Measurements from ENCODE around the gene KDM7A. TPM values are rescaled to one million over a fixed set of nuclear protein-coding genes. Genes with fewer than 3 reads are reported as not detected.
"Not testable (repeated sequence)": the region's sequence is repeated elsewhere in the genome, so short reads cannot be mapped to it uniquely, and the experiment has no call there.

Gene KDM7A
- total and polyA plus RNA-seq, 10 of the 15 experiments (the other 5 are each of a cell fraction or from before 2014, with no cell fraction given): 0.07 to 0.96 (median 0.74) TPM

- DNase-seq (ENCODE audit: low read depth, low spot score); H3K36me3 ChIP-seq (ENCODE audit: control insufficient read depth in 2 of 2, insufficient read depth in 2 of 2, low read length in 1 of 2); H3K4me2 ChIP-seq (ENCODE audit: control insufficient read depth, insufficient read depth); H3K9me3 ChIP-seq (replicated peaks; ENCODE audit: control insufficient read depth, insufficient read depth, low read length); BruUV-seq (replicated peaks); H2AFZ ChIP-seq (ENCODE audit: control insufficient read depth, low read depth, low read length); FAIRE-seq; CTCF ChIA-PET; intact Hi-C loops (cut with micrococcal nuclease; ENCODE audit: unreplicated experiment); SMC1A ChIA-PET (ENCODE audit: uncharacterized antibody, unreplicated experiment); H3K4me1 ChIP-seq (ENCODE audit: control insufficient read depth, insufficient read depth, low read length); H3K4me3 ChIP-seq; in situ Hi-C loops (cut with MboI); H4K20me1 ChIP-seq (ENCODE audit: control insufficient read depth, insufficient read depth); H3K27ac ChIP-seq (ENCODE audit: control insufficient read depth, insufficient read depth); RAD21 ChIA-PET (ENCODE audit: unreplicated experiment); H3K27me3 ChIP-seq (replicated peaks in 1 of 2; ENCODE audit: control insufficient read depth in 2 of 2, insufficient read depth in 2 of 2, low read length in 1 of 2); H3K9ac ChIP-seq (ENCODE audit: control insufficient read depth, insufficient read depth, low read length); POLR2A ChIA-PET; H3K79me2 ChIP-seq (ENCODE audit: control insufficient read depth, insufficient read depth, low read length); ATAC-seq: not testable (repeated sequence)
- WGBS (ENCODE audit: insufficient coverage, insufficient replicate concordance, low lambda C conversion rate, missing lambda C conversion rate): 85% methylated on average over 7 of the region's 8 CpGs
These were observed 68.0 kb downstream of the KDM7A start for GRCh38 chr7:140108777-140109176.

DNA sequence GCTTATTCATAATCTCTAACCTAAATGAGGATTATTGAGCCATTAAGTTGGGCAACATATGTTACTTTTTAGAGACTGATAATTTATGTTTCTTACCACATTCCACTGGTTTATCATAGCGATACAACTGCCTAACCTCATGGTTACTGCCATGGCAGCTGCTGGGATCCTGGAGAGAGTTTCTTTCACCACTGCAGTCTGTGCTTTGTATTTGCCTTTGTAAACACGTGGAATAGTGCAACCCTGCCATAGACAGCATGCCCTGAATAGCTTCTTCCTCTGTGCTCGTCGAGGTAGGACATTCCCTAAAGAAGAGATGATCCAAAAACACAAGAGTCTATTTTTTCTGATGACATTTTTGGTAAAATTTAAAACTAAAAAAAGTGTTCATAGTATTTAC lies 80.3 kb downstream of the KDM7A start:
- Histone ChIP-seq H3K27ac (ENCODE audit: control insufficient read depth, insufficient read depth) (no peak overlapping the region), H3K36me3 (ENCODE audit: control insufficient read depth in 2 of 2, insufficient read depth in 2 of 2, low read length in 1 of 2) (no peaks in the 10 kb centered on the region), H2AFZ (ENCODE audit: control insufficient read depth, low read depth, low read length) (no peak overlapping the region), H3K4me3 (no peak overlapping the region), H3K9ac (ENCODE audit: control insufficient read depth, insufficient read depth, low read length) (no peak overlapping the region), H3K4me1 (ENCODE audit: control insufficient read depth, insufficient read depth, low read length) (no peaks in the 10 kb centered on the region), H3K27me3 (replicated peaks in 1 of 2; ENCODE audit: control insufficient read depth in 2 of 2, insufficient read depth in 2 of 2, low read length in 1 of 2) (no peaks in the 10 kb centered on the region), H3K4me2 (ENCODE audit: control insufficient read depth, insufficient read depth) (no peak overlapping the region), H3K9me3 (replicated peaks; ENCODE audit: control insufficient read depth, insufficient read depth, low read length) (no peaks in the 10 kb centered on the region), H4K20me1 (ENCODE audit: control insufficient read depth, insufficient read depth) (no peaks in the 10 kb centered on the region), H3K79me2 (ENCODE audit: control insufficient read depth, insufficient read depth, low read length) (no peaks in the 10 kb centered on the region)
- RAD21 ChIA-PET (ENCODE audit: unreplicated experiment): no interaction called here
- POLR2A ChIA-PET: no interaction called here
- 70% methylated on average over 4 of the region's 4 CpGs for WGBS (ENCODE audit: insufficient coverage, insufficient replicate concordance, low lambda C conversion rate, missing lambda C conversion rate)
- intact Hi-C loops (cut with micrococcal nuclease; ENCODE audit: unreplicated experiment) (no loop called here), in situ Hi-C loops (cut with MboI) (no loop called here)
- SMC1A ChIA-PET (ENCODE audit: uncharacterized antibody, unreplicated experiment): no interaction called here
- no TSS peak for BruUV-seq (replicated peaks)
- ATAC-seq (no peak), FAIRE-seq (no peak), DNase-seq (ENCODE audit: low read depth, low spot score) (no peak)
- no peak for TF ChIP-seq ASH2L (IDR thresholded peaks at IDR 0.05; ENCODE audit: borderline replicate concordance, low read depth)
- no peak for TF ChIP-seq CREM (IDR thresholded peaks at IDR 0.05; ENCODE audit: low read depth)
- TF ChIP-seq POLR2AphosphoS5 (IDR thresholded peaks at IDR 0.05; ENCODE audit: low read length): no peak
- no peak for TF ChIP-seq SREBF2 (IDR thresholded peaks at IDR 0.05; ENCODE audit: low read length)
- TF ChIP-seq DPF2 (IDR thresholded peaks at IDR 0.05): no peak
- no peak for TF ChIP-seq RAD21 (IDR thresholded peaks at IDR 0.05; ENCODE audit: insufficient read depth, low read depth, low read length)
- no peak for TF ChIP-seq CHD4 (IDR thresholded peaks at IDR 0.05)
- no peak for TF ChIP-seq TCF3 (IDR thresholded peaks at IDR 0.05; ENCODE audit: borderline replicate concordance, insufficient read depth, low read depth, low read length)
- no peak for TF ChIP-seq GABPA (IDR thresholded peaks at IDR 0.05; ENCODE audit: low read depth)
- no peak for TF ChIP-seq TAF1 (IDR thresholded peaks at IDR 0.05; ENCODE audit: borderline replicate concordance, low read depth, low read length)
- TF ChIP-seq NFYB (IDR thresholded peaks at IDR 0.05; ENCODE audit: insufficient read depth, low read depth, low read length): no peak
- TF ChIP-seq ESRRA (IDR thresholded peaks at IDR 0.05; ENCODE audit: low read length): no peak
- TF ChIP-seq FOS (IDR thresholded peaks at IDR 0.05; ENCODE audit: borderline replicate concordance, extremely low read depth, insufficient read length): no peak
- CTCF ChIA-PET: no interaction called here

Measured in GM12878 (cell line).